Measurements from ENCODE around the gene KCNE4.

KCNE4 gene

GRCh38 chr2:223040527-223040926, 11.5 kb upstream of the KCNE4 start:
- no peak for DNase-seq (ENCODE audit: low read depth in 2 of 2)

- DNase-seq (ENCODE audit: low read depth in 2 of 2) = no peak
These were observed 10.4 kb upstream of the KCNE4 start for GRCh38 chr2:223041527-223042109.

- no peak for DNase-seq (ENCODE audit: low read depth in 2 of 2)
These were observed 9.7 kb upstream of the KCNE4 start for GRCh38 chr2:223042284-223042683.

- DNase-seq (ENCODE audit: low read depth in 2 of 2) = no peak
These were observed 9.3 kb upstream of the KCNE4 start for GRCh38 chr2:223042704-223043118.

GRCh38 chr2:223043164-223043941, 8.6 kb upstream of the KCNE4 start:
- no peak for DNase-seq (ENCODE audit: low read depth in 2 of 2)

- DNase-seq (ENCODE audit: low read depth in 2 of 2) = no peak
These were observed 7.7 kb upstream of the KCNE4 start for GRCh38 chr2:223044092-223044836.

GRCh38 chr2:223044916-223045700, 6.9 kb upstream of the KCNE4 start:
- no peak for DNase-seq (ENCODE audit: low read depth in 2 of 2)

GRCh38 chr2:223046470-223047040, 5.4 kb upstream of the KCNE4 start:
- DNase-seq (ENCODE audit: low read depth in 2 of 2) = no peak

- no peak for DNase-seq (ENCODE audit: low read depth in 2 of 2)
These were observed 4.7 kb upstream of the KCNE4 start for GRCh38 chr2:223047260-223047761.

GRCh38 chr2:223048519-223048918, 3.5 kb upstream of the KCNE4 start:
- DNase-seq (ENCODE audit: low read depth in 2 of 2) = no peak

GRCh38 chr2:223049356-223049755, 2.6 kb upstream of the KCNE4 start:
- no peak for DNase-seq (ENCODE audit: low read depth in 2 of 2)

GRCh38 chr2:223050188-223050587, 1.8 kb upstream of the KCNE4 start:
- no peak for DNase-seq (ENCODE audit: low read depth in 2 of 2)

- DNase-seq (ENCODE audit: low read depth in 2 of 2) = no peak
These were observed 988 bp upstream of the KCNE4 start for GRCh38 chr2:223050900-223051504.

- no peak for DNase-seq (ENCODE audit: low read depth in 2 of 2)
These were observed 826 bp downstream of the KCNE4 start for GRCh38 chr2:223052548-223053483.

GRCh38 chr2:223053484-223054192, 1.6 kb downstream of the KCNE4 start:
- no peak for DNase-seq (ENCODE audit: low read depth in 2 of 2)

GRCh38 chr2:223054193-223054781, 2.3 kb downstream of the KCNE4 start:
- no peak for DNase-seq (ENCODE audit: low read depth in 2 of 2)

- no peak for DNase-seq (ENCODE audit: low read depth in 2 of 2)
These were observed 3.1 kb downstream of the KCNE4 start for GRCh38 chr2:223055140-223055539.

- DNase-seq (ENCODE audit: low read depth in 2 of 2) = no peak
These were observed 3.8 kb downstream of the KCNE4 start for GRCh38 chr2:223055836-223056235.
